ENCODE results near the gene FSTL5.

DNA sequence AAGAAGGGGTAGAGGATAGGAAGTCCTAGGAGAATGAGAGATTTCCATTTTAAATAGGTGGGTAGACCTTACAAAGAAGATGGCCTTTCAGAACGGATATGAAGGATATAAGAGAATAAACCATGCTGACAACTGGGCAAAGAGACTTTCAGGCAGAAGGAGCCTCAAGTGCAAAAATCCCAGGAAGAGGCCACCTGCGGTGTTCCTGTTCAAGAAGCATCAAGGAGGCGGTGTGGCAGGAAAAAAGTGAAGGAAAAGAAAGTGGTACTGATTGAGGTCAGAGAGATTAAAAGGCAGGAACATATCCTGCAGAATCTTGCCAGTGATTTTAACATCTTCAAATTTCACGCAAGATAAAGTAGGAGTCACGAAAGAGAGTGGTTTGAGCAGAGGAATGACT is 172.0 kb downstream of the FSTL5 start:
- TF ChIP-seq, protein P1, sequence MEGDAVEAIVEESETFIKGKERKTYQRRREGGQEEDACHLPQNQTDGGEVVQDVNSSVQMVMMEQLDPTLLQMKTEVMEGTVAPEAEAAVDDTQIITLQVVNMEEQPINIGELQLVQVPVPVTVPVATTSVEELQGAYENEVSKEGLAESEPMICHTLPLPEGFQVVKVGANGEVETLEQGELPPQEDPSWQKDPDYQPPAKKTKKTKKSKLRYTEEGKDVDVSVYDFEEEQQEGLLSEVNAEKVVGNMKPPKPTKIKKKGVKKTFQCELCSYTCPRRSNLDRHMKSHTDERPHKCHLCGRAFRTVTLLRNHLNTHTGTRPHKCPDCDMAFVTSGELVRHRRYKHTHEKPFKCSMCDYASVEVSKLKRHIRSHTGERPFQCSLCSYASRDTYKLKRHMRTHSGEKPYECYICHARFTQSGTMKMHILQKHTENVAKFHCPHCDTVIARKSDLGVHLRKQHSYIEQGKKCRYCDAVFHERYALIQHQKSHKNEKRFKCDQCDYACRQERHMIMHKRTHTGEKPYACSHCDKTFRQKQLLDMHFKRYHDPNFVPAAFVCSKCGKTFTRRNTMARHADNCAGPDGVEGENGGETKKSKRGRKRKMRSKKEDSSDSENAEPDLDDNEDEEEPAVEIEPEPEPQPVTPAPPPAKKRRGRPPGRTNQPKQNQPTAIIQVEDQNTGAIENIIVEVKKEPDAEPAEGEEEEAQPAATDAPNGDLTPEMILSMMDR (IDR thresholded peaks at IDR 0.05) = no peak
- TF ChIP-seq POLR2A (IDR thresholded peaks at IDR 0.05) (no peak), POLR2AphosphoS5 (IDR thresholded peaks at IDR 0.05) (no peak), EP300 (IDR thresholded peaks at IDR 0.05) (no peak)

All from suprapubic skin (tissue), 4 donors.